Activated CD8-positive, alpha-beta T cell treated with anti-CD3 and anti-CD28 coated beads for 36 hours (primary cell): ENCODE measurements around the gene PDE8B. TPM values are rescaled to one million over a fixed set of nuclear protein-coding genes. Genes with fewer than 3 reads are reported as not detected.

ENCODE experiments used
- ATAC-seq: fragments of 200-7000 bp; cut with Tn5 transposase; one replicate; pipeline ENCODE4 v1.10.0; 2021; ENCODE audit warnings: mild to moderate bottlenecking, moderate library complexity
- CTCF ChIA-PET: fragments of 350-600 bp; sonication (Branson Sonifier 250); formaldehyde crosslinking; loops from one replicate; lab custom pipeline; 2021; ENCODE audit warnings: antibody characterized with exemption; lab: Charles Lee
- POLR2A ChIA-PET: fragments of 350-600 bp; sonication (Branson Sonifier 250); formaldehyde crosslinking; loops from one replicate; lab custom pipeline; 2021; ENCODE audit warnings: antibody characterized with exemption; lab: Charles Lee
- DNase-seq: peaks from one replicate; pipeline ENCODE4 v3.0.0-alpha.2; 2020
- H3K27ac Mint-ChIP-seq: one replicate; pipeline ENCODE4 v1.8.0; 2021; ENCODE audit warnings: mild to moderate bottlenecking, mixed read lengths
- H3K27me3 Mint-ChIP-seq: one replicate; pipeline ENCODE4 v1.8.0; 2021; ENCODE audit warnings: mixed read lengths
- H3K36me3 Mint-ChIP-seq: one replicate; pipeline ENCODE4 v1.8.0; 2021; ENCODE audit warnings: low read depth, mixed read lengths
- H3K4me1 Mint-ChIP-seq: one replicate; pipeline ENCODE4 v1.8.0; 2021; ENCODE audit warnings: low read depth, mixed read lengths
- H3K4me3 Mint-ChIP-seq: one replicate; pipeline ENCODE4 v1.8.0; 2021; ENCODE audit warnings: mild to moderate bottlenecking, moderate library complexity, mixed read lengths
- H3K9me3 Mint-ChIP-seq: one replicate; pipeline ENCODE4 v1.8.0; 2021; ENCODE audit warnings: mixed read lengths
- intact Hi-C: fragments of 100-400 bp; cut with micrococcal nuclease; formaldehyde crosslinking; loops from one replicate; pipeline ENCODE4 v1.10.0; 2022
- total RNA-seq, 2 experiments: library from RNA; stranded (reverse); gene quantifications; one replicate each; pipeline ENCODE4 v1.2.3, GENCODE V29; 2021
- TF ChIP-seq, protein P1 (sequence below): fragments of 200-600 bp; IDR thresholded peaks from one replicate; pipeline ENCODE4 v1.8.0; 2022; ENCODE audit warnings: antibody characterized with exemption, mild to moderate bottlenecking

Gene PDE8B
- total RNA-seq, 2 experiments from 2014 or later = 0.47 TPM; not detected in 1

DNA sequence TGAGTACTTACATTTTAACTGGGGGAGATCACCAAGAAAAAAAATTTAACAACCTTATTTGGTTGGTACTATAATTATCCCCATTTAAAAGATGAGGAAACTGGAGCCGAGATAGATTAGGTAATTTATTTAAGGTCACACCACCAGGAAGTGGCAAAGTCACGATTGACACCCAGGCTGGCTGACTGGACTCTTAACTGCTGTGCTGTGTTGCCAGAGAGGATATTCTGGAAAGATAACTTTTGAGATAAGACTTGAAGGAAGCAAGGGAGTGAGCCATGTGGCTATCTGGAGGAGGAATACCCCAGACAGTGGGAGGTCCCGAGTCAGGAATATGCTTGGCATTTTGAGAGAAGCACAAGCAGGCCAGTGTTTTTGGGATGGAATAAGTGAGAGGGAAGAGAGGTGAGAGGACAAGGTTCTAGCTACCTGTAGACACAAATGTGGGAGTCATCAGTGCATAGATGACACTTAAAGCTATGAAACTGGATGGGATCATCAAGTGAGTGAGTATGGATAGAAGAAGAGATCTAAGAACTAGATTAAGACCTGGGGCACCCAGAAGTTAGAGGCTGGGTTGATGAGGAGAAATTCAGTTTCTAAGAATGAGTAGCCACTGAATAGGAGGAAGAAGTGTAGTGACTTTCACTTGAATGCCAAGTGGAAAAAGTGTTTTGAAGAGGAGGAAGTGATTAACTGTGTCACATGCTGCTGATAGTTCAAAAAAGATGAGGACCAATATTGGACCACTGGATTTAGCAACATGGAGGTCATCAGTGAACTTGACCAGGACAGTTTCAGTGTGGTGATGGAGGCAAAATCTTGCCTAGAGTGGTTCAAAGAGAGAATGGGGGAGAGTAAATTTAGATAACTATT lies 25.6 kb downstream of the PDE8B start:
- Mint-ChIP-seq H3K27ac (no peak overlapping the region), H3K9me3 (no peaks in the 10 kb centered on the region), H3K27me3 (peaks cover 22% of the 10 kb centered on the region), H3K4me1 (peaks cover 8% of the 10 kb centered on the region), H3K36me3 (no peaks in the 10 kb centered on the region), H3K4me3 (no peak overlapping the region)
- TF ChIP-seq, protein P1, sequence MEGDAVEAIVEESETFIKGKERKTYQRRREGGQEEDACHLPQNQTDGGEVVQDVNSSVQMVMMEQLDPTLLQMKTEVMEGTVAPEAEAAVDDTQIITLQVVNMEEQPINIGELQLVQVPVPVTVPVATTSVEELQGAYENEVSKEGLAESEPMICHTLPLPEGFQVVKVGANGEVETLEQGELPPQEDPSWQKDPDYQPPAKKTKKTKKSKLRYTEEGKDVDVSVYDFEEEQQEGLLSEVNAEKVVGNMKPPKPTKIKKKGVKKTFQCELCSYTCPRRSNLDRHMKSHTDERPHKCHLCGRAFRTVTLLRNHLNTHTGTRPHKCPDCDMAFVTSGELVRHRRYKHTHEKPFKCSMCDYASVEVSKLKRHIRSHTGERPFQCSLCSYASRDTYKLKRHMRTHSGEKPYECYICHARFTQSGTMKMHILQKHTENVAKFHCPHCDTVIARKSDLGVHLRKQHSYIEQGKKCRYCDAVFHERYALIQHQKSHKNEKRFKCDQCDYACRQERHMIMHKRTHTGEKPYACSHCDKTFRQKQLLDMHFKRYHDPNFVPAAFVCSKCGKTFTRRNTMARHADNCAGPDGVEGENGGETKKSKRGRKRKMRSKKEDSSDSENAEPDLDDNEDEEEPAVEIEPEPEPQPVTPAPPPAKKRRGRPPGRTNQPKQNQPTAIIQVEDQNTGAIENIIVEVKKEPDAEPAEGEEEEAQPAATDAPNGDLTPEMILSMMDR = no peak
- DNase-seq (no peak), ATAC-seq (no peak)
- CTCF ChIA-PET = no interaction called here
- intact Hi-C loops = no loop called here
- POLR2A ChIA-PET = no interaction called here

GRCh38 chr5:77239126-77239741 lies 28.8 kb downstream of the PDE8B start:
- intact Hi-C loops = no loop called here
- TF ChIP-seq, protein P1 = no peak
- Mint-ChIP-seq H3K27ac (no peak overlapping the region), H3K4me3 (no peak overlapping the region), H3K36me3 (no peaks in the 10 kb centered on the region), H3K27me3 (peaks cover 20% of the 10 kb centered on the region), H3K4me1 (peaks cover 6% of the 10 kb centered on the region), H3K9me3 (no peaks in the 10 kb centered on the region)
- DNase-seq (peak; percentile 46), ATAC-seq (no peak)
- ChIA-PET POLR2A (no interaction called here), CTCF (interaction anchor here (1.3 to 1.9 kb wide), 2 partner anchors 18 to 27 kb away, joined by 3 to 4 read pairs; no protein-coding TSS in a partner anchor)

GRCh38 chr5:77241444-77241843 lies 31.0 kb downstream of the PDE8B start:
- Mint-ChIP-seq H3K4me3 (no peak overlapping the region), H3K36me3 (no peaks in the 10 kb centered on the region), H3K27ac (no peak overlapping the region), H3K4me1 (peaks cover under 1% of the 10 kb centered on the region), H3K9me3 (no peaks in the 10 kb centered on the region), H3K27me3 (peaks cover 13% of the 10 kb centered on the region)
- ChIA-PET CTCF (no interaction called here), POLR2A (interaction anchor here (1.1 kb wide), 1 partner anchor 251 kb away, joined by 3 read pairs; no protein-coding TSS in a partner anchor)
- DNase-seq = no peak
- intact Hi-C loops = no loop called here
- no peak for ATAC-seq
- TF ChIP-seq, protein P1 = no peak

- Mint-ChIP-seq H3K36me3 (no peaks in the 10 kb centered on the region), H3K4me3 (no peak overlapping the region), H3K27me3 (peaks cover 9% of the 10 kb centered on the region), H3K4me1 (no peaks in the 10 kb centered on the region), H3K9me3 (no peaks in the 10 kb centered on the region), H3K27ac (no peak overlapping the region)
- ChIA-PET CTCF (no interaction called here), POLR2A (no interaction called here)
- intact Hi-C loops = no loop called here
- TF ChIP-seq, protein P1 = no peak
- DNase-seq (no peak), ATAC-seq (no peak)
Measured at GRCh38 chr5:77249475-77249874, 39.0 kb downstream of the PDE8B start.

DNA sequence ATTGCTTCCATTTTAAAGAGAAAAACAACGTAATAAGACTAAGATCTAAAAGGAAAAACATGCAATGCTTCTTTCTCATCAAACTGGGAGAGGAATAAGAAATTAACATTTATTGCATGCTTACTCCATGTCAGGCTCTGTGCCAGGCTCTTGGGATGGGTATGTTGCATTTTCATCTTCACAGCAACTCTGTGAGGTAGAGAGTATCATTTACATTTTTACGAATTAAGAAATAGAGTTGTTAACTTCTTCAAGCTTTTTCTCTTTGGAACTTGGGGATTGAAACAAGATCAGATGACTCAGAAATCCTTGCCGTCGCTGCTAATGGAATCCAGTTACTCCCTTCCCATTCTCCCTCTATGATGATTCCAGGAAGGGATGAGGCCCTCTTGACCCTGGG lies 39.5 kb downstream of the PDE8B start:
- Mint-ChIP-seq H3K9me3 (no peaks in the 10 kb centered on the region), H3K27ac (no peak overlapping the region), H3K4me3 (no peak overlapping the region), H3K36me3 (no peaks in the 10 kb centered on the region), H3K27me3 (peaks cover 13% of the 10 kb centered on the region), H3K4me1 (no peaks in the 10 kb centered on the region)
- ATAC-seq (no peak), DNase-seq (no peak)
- CTCF ChIA-PET = no interaction called here
- POLR2A ChIA-PET = no interaction called here
- TF ChIP-seq, protein P1 = no peak
- intact Hi-C loops = no loop called here
